HG03280 (cell line): Measurements from ENCODE around the gene TFAM.
"Not testable (repeated sequence)": the region's sequence is repeated elsewhere in the genome, so short reads cannot be mapped to it uniquely, and the experiment has no call there.

ENCODE experiments used
- ATAC-seq: cut with Tn5 transposase; IDR thresholded peaks from one replicate; pipeline ENCODE4 v1.9.1; 2021; ENCODE audit warnings: mild to moderate bottlenecking, moderate library complexity; ENCODE audit not compliant: unreplicated experiment

TFAM gene

DNA sequence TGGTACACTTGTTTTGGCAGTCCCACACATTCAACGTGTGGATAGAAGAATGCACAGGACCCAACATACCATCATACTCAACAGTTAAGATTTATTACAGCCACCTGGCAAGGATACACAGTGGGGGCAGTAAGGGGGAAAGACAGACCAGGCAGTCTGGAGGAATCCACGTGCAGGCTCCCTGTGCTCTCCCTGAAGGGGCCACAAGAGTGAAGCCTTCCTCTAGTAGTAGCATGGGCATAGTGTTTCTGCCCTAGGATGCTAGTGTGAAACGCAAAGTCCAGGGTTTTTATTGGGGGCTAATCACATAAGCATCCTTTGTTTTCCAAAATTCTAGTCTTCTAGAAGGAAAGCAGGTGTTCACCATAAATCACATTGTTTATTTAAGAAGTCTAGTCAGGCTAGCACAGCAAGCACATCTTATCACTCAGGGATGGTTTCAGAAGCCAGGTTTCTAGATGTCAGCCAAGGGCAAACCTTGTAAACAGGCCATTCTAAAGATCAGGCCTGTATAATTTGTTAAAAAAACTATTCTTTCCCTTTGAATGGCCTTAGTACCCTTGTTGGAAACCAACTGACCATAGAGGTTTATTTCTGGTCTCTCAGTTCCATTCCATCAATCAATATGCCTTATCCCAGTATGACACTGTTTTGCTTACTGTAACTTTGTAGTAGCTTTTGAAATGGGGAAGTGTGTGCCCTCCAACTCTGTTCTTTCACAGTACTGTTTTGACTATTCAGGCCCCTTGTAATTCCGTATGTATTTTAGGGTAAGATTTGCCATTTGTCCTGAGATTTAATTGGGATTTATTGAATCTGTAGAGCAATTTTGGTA lies 12.4 kb upstream of the TFAM start:
- no peak for ATAC-seq

DNA sequence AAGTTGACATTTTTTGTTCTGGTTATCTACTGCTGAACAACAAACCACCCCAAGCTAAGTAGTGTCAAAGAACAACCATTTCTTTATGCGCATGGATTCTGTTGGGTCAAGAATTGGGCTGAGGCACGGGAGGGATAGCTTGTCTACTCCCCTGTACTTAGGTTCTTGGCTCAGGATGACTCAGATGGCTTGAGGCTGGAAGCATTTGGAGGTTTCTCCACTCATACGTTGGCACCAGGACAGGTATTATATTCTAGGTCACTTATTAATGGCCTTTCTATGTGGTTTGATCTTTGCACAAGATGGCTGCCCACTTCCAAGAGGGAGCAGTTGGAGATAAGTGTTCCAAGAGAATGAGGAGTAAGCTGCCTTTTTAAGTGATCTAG lies 11.8 kb upstream of the TFAM start:
- ATAC-seq, result no peak

DNA sequence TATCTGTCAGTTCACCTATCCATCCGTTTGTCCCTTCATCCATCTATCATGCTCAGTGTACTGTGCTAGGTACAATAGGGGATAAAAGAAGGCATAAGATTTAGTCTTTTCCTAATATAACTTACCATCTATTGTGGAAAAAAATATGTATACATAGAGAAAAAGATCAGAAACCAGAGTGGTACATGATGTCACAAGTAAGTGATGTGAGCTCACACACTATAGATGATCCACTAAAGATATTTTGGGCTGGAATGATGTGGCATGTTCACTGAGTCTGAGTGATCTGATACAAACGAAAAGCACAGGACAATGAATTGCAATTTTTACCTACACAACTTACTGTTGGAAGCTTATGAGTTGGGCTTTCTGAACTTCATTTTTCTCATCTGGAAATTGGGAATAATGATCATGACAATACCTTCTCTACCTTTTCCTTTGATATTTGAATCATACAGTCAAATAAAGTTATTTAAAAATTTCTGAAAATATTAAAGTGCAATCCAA lies 2.7 kb upstream of the TFAM start:
- ATAC-seq, result no peak

DNA sequence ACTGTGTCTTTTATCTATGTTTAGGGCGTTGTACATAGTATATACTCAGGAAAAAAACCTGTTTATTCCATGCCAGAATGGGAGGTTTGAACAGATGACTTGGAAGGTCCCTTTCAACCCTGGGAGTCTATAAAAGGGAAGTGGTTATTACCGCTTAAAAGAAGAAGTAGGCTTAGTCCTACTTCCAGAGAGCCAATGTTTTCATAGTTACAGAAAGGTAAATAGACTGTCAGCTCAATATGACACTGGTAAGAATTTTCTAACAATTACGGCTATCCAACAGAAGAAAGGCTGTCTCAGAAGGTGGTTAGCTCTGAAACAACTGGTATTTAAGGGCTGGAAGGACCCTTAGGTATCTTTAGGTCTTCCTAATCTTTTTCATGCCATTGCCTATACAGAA lies 1.1 kb upstream of the TFAM start:
- ATAC-seq, result peak; percentile 49

DNA sequence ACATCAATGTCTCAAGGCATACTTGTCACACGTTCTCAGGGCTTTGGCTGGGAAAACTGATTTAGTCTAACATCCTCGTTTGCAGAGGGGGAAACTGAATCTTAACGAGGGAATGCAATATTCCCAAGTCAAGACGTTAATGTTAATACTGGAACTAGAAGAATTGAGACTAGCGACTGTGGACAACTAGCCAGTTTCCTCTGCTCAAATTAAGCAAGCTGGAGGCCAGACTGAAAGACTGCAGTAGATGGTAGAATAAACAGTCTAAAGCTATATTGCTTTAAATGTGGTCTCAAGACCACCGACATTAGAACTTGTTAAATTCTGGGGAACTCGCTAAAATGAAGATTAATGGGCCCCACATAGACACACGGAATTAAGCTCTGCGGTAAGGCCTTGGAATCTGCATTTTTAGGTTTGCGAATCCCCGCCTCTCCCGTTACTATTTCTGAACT lies 639 bp upstream of the TFAM start:
- no peak for ATAC-seq

DNA sequence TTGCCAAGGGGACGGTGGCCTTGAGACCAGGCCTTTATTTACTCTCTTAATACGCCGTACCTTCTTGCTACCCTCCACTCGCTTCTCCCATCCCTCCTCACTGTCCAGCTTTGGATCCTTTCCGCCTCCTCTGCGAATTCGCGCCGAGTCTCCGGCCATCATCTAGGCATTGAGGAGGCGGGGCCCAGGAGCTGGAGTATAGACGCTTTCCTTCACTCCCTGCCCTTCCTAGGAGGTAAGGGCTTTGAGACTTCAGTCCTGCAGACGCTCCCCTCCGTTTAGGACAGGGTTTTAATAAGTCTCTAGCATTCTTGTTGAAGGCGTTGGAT lies 538 bp downstream of the TFAM start:
- peak; percentile 3 for ATAC-seq

DNA sequence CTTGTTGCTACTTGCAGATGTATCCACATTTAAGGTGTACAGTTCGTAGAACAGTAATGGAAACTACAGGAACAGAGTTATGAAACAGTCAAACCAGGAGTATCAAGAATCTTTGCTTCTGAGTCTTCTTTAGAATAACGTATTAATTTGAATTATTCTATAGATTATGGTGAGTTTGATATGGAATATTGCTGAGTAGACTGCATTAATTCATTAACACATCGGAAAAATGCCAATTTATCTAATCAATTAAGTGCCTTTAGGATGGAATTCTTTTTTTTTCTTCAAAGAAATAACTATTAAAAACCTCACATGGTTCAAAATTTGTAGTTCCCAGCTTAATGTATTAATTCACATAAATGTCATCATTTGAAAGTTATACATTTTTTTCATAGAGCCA lies 3.8 kb downstream of the TFAM start:
- no peak for ATAC-seq

DNA sequence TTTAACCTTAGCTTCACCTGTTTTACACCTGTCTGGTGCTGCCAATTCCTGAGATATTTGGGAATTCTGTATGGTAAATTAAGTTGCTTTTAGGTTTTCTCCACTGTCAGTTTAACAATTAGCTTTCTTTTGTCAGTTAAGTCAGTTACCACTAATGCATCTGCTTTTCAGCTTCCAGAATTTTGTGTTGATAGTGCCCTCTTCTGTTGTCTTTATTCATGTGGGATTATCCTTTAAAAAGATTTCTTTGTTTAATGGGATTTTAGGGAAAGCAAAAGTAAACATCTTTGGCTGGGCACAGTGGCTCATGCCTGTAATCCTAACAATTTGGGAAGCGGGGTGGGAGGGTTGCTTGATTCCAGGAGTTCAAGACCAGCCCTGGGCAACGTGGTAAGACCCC lies 8.1 kb downstream of the TFAM start:
- no peak for ATAC-seq

DNA sequence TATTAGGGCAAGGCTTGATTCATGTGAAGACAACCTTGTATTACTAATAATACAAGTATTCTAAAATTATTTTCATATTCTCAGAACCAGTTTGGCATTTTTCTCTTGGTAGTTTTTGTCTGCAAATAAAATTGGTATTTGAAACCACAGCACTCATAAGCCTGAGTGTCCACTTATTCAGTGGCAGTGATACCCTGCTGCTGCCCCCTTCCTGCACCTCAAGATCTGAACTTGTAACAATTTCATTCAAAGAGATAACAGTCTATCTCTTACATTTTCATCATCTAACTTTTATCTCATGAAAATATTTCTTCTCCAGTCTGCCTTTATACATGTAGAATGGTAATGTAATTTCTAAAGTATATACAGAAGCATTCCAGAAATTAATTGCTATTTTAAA lies 9.3 kb downstream of the TFAM start:
- ATAC-seq, result no peak

DNA sequence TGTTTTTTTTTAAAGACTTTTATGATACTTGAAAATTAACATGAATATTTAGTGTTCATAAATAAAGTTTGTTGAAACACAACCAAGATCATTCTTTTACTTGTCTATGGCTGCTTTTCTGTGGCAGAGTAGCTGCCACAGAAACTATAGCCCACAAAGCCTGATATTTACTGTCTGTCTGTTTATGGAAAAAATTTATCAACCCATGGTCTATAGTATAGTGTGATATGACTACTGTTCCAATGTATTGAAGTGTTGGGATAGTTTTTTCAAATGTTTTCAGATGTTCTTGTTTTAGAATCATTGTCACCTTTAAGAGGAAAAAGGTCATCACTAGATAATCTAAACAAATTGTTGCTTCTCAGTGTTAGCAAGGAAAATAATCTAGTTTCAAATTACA lies 10.8 kb downstream of the TFAM start:
- no peak for ATAC-seq

DNA sequence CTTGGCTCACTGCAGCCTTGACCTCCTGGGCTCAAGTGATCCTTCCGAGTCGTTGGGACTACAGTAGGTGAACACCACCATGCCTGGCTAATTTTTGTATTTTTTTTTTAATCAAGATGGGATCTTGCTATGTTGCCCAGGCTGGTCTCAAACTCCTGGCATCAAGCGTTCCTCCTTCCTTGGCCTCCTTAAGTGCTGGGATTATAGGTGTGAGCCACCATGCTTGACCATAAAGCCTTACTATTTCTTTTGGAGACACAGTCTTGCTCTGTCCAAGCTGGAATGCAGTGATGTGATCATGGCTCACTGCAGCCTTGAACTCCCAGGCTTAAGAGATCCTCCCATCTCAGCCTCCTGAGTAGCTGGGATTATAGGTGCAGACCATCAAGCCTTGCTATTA lies 12.6 kb downstream of the TFAM start:
- no peak for ATAC-seq

DNA sequence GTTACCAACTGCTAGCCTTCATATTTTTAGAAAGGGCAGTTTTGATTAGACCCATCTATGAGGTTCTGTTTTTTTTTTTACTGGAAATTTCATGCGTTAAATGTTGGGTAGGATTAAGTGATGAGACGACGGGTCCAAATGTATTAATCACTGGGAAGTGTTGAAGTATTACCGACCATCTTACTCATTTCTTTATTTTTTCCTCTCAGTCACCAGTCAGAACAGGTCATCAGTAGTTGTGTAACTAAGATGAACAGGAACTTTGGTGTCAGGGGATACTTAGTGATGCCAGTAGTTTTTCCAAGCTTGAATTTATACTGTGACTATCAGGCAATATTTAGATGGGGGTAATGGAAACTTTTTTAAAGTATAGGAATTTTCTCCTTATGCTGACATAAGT lies 14.2 kb downstream of the TFAM start:
- ATAC-seq, result no peak

DNA sequence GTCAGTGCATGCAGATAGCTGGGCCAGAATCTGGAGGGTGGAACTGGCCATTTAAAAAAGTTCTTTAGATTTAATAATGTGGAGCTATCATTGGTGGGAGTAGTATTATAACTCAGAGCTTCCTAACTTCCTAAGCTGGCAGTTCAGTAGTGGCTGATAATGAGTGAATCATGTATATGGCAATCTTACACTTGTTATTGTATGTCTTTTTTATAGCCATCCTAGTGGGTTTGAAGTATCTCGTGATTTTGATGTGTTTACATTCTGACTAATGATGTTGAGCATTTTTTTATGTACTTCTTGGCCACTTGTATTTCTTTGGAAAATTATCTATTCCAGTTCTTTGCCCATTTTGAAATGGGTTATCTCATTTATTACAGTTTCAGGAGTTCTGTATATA lies 15.4 kb downstream of the TFAM start:
- ATAC-seq, result no peak

DNA sequence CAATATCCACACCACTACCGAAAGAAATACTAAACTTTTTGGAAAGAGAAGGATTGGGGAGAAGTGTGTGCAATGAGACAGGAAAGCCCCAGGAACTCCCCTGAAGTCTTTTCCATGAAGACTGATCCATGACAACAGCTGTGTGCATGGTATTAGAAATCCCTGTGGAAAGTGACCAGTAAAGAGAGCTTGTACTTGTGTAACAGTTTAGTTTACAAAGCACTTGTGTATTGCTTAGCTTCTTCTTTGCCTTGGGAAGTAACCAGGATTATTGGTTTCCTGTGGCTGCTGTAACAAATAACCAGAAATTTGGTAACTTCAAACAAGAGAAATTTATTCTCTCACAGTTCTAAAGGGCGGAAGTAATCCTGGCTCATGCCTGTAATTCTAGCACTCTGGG lies 18.8 kb downstream of the TFAM start:
- ATAC-seq, result no peak

DNA sequence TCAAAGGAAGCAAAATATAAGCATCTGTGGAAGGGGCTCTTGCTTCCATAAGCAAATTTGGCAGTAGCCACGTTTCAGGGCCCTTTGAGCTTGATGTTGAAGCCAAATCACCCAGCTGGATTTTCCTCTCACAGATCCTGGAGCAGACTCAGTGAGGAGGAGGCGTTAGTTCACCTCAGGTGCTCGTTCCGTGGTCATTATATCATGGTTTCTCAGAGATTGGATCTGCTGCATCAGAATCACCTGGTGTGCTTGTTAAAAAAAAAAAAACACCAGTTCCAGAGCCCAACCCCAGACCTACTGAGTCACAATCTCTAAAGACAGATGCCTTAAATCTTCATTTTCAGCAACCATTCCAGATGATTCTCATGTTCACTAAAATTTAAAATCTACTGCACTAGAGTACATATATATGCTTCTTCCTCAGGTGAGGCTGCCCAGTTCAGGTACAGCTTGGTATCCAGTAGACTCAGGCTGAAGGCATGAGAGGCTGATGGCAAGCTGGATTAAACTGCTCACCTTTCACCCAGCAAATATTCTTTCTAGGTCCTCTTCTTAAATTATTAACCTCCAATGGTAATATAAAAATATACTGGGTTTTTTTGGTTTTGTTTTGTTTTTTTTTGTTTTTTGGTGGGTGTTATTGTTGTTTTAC lies 24.9 kb downstream of the TFAM start:
- no peak for ATAC-seq

DNA sequence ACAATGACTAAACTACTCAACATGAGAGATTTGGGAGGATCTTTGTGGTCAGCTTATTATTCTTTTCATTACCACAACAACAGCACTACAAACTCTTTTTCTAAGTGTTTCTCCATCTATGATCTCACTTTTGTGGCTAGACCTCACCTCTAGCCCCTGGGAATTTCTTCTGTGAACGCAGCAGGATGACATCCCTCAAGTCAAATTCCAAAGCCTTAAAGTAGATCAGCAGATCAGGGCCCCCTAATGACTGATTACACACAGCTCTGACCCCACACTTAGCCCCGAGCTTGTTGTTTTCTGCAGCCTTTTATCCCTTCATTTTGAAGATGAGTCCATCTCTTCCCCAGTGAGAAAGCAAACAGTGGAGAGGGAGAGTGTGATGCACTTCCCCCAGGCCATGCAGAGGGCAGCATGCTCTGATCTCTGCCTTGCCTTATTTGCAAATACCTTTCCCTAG lies 27.3 kb downstream of the TFAM start:
- ATAC-seq, result no peak

DNA sequence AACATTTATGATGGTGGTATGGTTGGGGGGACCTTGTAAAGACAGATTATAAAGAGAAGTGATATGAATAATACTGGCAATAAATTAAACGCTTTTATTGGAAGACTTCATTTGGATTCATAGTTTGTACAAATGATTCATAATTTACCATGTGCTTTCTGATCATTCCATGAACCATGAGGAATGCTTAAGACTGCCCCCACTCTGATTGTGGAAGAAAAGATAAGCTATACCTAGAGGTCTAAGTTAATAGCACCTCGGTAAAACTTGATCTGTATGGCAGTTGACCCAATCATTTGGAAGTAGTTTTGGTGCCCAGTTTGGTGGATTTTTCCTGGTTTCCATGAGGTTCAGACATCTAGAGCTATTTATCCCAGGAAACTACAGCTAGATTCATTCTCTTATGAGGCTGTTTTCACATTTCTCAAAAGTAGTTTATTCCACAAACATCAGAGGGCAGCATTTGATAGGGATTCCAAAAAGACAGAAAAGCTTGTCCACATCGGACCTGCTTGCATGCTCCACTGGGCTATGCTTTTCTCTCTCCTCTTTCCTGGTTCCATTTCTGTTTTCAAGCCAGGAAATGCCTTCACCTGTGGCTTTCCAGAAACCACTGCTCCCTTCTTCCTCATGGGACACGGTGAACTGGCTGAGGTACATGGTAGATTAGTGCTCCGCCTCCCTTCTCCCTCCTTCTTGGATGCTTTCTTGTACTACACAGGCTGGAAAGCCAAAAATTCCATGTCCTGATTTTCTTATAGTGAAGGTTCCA lies 29.2 kb downstream of the TFAM start:
- ATAC-seq, result no peak

DNA sequence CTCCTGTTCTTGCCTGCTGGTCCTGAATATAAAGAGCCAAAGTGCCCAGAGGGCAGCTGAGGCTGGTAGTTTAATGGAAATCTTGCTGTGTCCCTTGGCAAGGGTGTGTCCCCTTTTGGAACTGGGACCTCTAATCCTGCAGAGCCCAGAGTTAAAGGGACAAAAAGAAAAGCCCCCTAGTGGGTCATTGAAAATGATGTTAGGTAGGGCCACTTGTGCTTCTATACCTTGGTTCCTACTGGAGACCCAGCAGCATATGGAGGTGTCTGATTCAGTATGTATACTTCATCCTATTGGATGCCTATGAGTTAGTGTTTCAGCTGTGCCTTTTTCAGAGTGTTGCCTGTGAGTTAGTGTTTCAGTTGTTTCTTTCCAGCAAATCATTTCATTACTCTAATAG lies 30.5 kb downstream of the TFAM start:
- ATAC-seq, result no peak

DNA sequence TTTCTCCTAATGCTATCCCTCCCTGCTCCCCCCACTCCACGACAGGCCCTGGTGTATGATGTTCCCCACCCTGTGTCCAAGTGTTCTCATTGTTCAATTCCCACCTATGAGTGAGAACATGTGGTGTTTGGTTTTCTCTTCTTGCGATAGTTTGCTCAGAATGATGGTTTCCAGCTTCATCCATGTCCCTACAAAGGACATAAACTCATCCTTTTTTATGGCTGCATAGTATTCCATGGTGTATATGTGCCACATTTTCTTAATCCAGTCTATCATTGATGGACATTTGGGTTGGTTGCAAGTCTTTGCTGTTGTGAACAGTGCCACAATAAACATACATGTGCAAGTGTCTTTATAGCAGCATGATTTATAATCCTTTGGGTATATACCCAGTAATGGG lies 32.7 kb downstream of the TFAM start:
- not testable (repeated sequence) for ATAC-seq

DNA sequence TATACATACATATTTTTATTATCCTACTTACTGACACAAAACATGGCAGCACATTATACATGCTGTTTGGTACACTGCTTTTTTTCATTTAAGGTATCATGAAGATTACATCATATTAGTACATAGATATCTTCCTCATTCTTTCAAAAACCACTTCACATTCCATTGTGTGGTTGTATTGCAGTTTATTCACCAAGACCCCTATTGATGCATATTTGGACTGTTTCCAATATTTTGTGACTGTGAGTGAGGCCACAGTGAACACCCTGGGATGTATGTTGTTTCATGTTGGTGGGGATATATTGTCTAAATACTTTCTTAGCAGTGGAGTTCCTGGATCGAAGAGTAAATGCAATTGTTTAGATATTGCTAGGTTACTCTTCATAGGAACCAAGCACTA lies 39.0 kb downstream of the TFAM start:
- no peak for ATAC-seq

DNA sequence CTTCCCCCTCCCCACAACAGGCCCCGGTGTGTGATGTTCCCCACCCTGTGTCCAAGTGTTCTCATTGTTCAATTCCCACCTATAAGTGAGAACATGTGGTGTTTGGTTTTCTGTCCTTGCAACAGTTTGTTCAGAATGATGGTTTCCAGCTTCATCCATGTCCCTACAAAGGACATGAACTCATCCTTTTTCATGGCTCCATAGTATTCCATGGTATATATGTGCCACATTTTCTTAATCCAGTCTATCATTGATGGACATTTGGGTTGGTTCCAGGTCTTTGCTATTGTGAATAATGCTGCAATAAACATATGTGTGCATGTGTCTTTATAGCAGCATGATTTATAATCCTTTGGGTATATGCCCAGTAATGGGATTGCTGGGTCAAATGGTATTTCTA lies 43.2 kb downstream of the TFAM start:
- ATAC-seq, result not testable (repeated sequence)

DNA sequence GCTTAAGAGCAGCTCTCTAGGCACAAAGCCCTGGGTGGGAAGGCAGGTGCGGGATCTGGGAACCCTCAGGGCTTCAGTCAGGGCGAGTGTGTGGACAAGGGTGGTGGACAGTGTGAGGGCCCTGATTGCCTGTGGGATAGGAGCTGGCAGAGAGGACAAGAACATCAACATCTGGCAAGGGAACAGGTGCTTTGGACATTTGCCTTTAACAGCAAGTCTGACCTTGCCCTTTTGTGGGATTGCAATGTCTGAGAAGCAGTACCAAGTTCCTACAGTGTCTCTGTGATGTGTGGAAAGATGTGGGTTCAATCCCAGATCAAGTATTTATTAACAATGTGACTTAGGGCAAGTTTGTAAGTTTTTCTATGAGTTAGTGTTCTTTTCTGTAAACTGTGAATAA lies 46.7 kb downstream of the TFAM start:
- no peak for ATAC-seq
